Mucosa of rectum (tissue), 2 donors: ENCODE data around the gene MMP24OS.

Experiments used
- H3K27ac ChIP-seq, 2 donors: one replicate each; pipeline ENCODE4 v1.7.0; 2013; ENCODE audit warnings: inconsistent platforms in 2 of 2, low read depth in 2 of 2, low read length in 2 of 2
- H3K27me3 ChIP-seq, 2 donors: one replicate each; pipeline ENCODE4 v1.7.0; 2013; ENCODE audit warnings: low read length in 2 of 2; ENCODE audit not compliant: control insufficient read depth in 2 of 2, insufficient read depth in 2 of 2
- H3K36me3 ChIP-seq, 2 donors: one replicate each; pipeline ENCODE4 v1.7.0; 2013; ENCODE audit warnings: low read length in 2 of 2; ENCODE audit not compliant: control insufficient read depth in 2 of 2, insufficient read depth in 2 of 2
- H3K4me1 ChIP-seq, 2 donors: one replicate each; pipeline ENCODE4 v1.7.0; 2013; ENCODE audit warnings: low read length in 2 of 2, mild to moderate bottlenecking in 1 of 2; ENCODE audit not compliant: control insufficient read depth in 2 of 2, insufficient read depth in 2 of 2
- H3K4me3 ChIP-seq, 2 donors: one replicate each; pipeline ENCODE4 v1.7.0; 2013; ENCODE audit warnings: low read length in 2 of 2
- H3K9ac ChIP-seq, 2 donors: one replicate each; pipeline ENCODE4 v1.7.0; 2013; ENCODE audit warnings: low read length in 2 of 2, low read depth in 1 of 2, mild to moderate bottlenecking in 1 of 2
- H3K9me3 ChIP-seq, 2 donors: one replicate each; pipeline ENCODE4 v1.7.0; 2013; ENCODE audit warnings: low read length in 2 of 2; ENCODE audit not compliant: control insufficient read depth in 2 of 2
- donor health status: healthy.
- donor health status: Normal muscosa, but diverticular disease.

Gene MMP24OS

GRCh38 chr20:35298264-35298663, 20.3 kb upstream of the MMP24OS start:
- Histone ChIP-seq H3K9ac (no peak overlapping the region), H3K9me3 (no peaks in the 10 kb centered on the region), H3K27me3 (no peaks in the 10 kb centered on the region), H3K36me3 (no peaks in the 10 kb centered on the region), H3K27ac (no peak overlapping the region), H3K4me1 (peaks cover 0 to 2% of the 10 kb centered on the region in 2 donors), H3K4me3 (no peak overlapping the region)

GRCh38 chr20:35297740-35298139, 19.8 kb upstream of the MMP24OS start:
- H3K9ac ChIP-seq = no peak overlapping the region
- no peak overlapping the region for H3K27ac ChIP-seq
- no peak overlapping the region for H3K4me3 ChIP-seq
- H3K27me3 ChIP-seq = no peaks in the 10 kb centered on the region
- H3K4me1 ChIP-seq = peaks cover 0 to 2% of the 10 kb centered on the region in 2 donors
- no peaks in the 10 kb centered on the region for H3K36me3 ChIP-seq
- H3K9me3 ChIP-seq = no peaks in the 10 kb centered on the region

GRCh38 chr20:35297155-35297554, 19.2 kb upstream of the MMP24OS start:
- Histone ChIP-seq H3K4me3 (no peak overlapping the region), H3K4me1 (peaks cover 0 to 2% of the 10 kb centered on the region in 2 donors), H3K9ac (no peak overlapping the region), H3K9me3 (no peaks in the 10 kb centered on the region), H3K36me3 (no peaks in the 10 kb centered on the region), H3K27ac (no peak overlapping the region), H3K27me3 (no peaks in the 10 kb centered on the region)

GRCh38 chr20:35296101-35296554, 18.2 kb upstream of the MMP24OS start:
- H3K36me3 ChIP-seq = no peaks in the 10 kb centered on the region
- peaks cover 0 to 2% of the 10 kb centered on the region in 2 donors for H3K4me1 ChIP-seq
- H3K9ac ChIP-seq = no peak overlapping the region
- no peaks in the 10 kb centered on the region for H3K9me3 ChIP-seq
- H3K27ac ChIP-seq = no peak overlapping the region
- H3K27me3 ChIP-seq = no peaks in the 10 kb centered on the region
- no peak overlapping the region for H3K4me3 ChIP-seq

GRCh38 chr20:35295674-35296073, 17.8 kb upstream of the MMP24OS start:
- no peak overlapping the region for H3K27ac ChIP-seq
- H3K9me3 ChIP-seq = no peaks in the 10 kb centered on the region
- H3K4me3 ChIP-seq = no peak overlapping the region
- H3K27me3 ChIP-seq = no peaks in the 10 kb centered on the region
- H3K4me1 ChIP-seq = peaks cover 0 to 2% of the 10 kb centered on the region in 2 donors
- H3K9ac ChIP-seq = no peak overlapping the region
- no peaks in the 10 kb centered on the region for H3K36me3 ChIP-seq

- no peak overlapping the region for H3K27ac ChIP-seq
- no peaks in the 10 kb centered on the region for H3K9me3 ChIP-seq
- no peaks in the 10 kb centered on the region for H3K36me3 ChIP-seq
- H3K9ac ChIP-seq = no peak overlapping the region
- no peak overlapping the region for H3K4me3 ChIP-seq
- H3K4me1 ChIP-seq = peaks cover 0 to 2% of the 10 kb centered on the region in 2 donors
- H3K27me3 ChIP-seq = no peaks in the 10 kb centered on the region
These were observed 17.1 kb upstream of the MMP24OS start for GRCh38 chr20:35295058-35295457.

GRCh38 chr20:35294293-35294685, 16.4 kb upstream of the MMP24OS start:
- no peaks in the 10 kb centered on the region for H3K36me3 ChIP-seq
- no peaks in the 10 kb centered on the region for H3K9me3 ChIP-seq
- peaks cover 0 to 2% of the 10 kb centered on the region in 2 donors for H3K4me1 ChIP-seq
- no peak overlapping the region for H3K4me3 ChIP-seq
- no peak overlapping the region for H3K9ac ChIP-seq
- no peak overlapping the region for H3K27ac ChIP-seq
- H3K27me3 ChIP-seq = no peaks in the 10 kb centered on the region

GRCh38 chr20:35293303-35294292, 15.7 kb upstream of the MMP24OS start:
- Histone ChIP-seq H3K9ac (no peak overlapping the region), H3K4me3 (no peak overlapping the region), H3K4me1 (peaks cover 0 to 2% of the 10 kb centered on the region in 2 donors), H3K27ac (no peak overlapping the region), H3K36me3 (no peaks in the 10 kb centered on the region), H3K27me3 (no peaks in the 10 kb centered on the region), H3K9me3 (no peaks in the 10 kb centered on the region)

- Histone ChIP-seq H3K9ac (no peak overlapping the region), H3K9me3 (no peaks in the 10 kb centered on the region), H3K4me3 (no peak overlapping the region), H3K27ac (no peak overlapping the region), H3K27me3 (no peaks in the 10 kb centered on the region), H3K4me1 (peaks cover 0 to 2% of the 10 kb centered on the region in 2 donors), H3K36me3 (no peaks in the 10 kb centered on the region)
These were observed 14.8 kb upstream of the MMP24OS start for GRCh38 chr20:35292504-35293285.
